Chondrocyte (in vitro differentiated cells): ENCODE measurements around the gene ERFL. TPM values are rescaled to one million over a fixed set of nuclear protein-coding genes. Genes with fewer than 3 reads are reported as not detected.
A peak's percentile ranks its signal among the peaks of the same experiment; 100 is the strongest.

ENCODE experiments used
- DNase-seq: peaks from one replicate; pipeline ENCODE4 v3.0.0; 2021; ENCODE audit warnings: mixed read lengths, low spot score
- H3K27ac Mint-ChIP-seq: one replicate; pipeline ENCODE4 v1.8.0; 2021; ENCODE audit warnings: mild to moderate bottlenecking, moderate library complexity, mixed read lengths; ENCODE audit not compliant: unreplicated experiment
- H3K27me3 Mint-ChIP-seq: 2 replicates; pipeline ENCODE4 v1.8.0; 2021; ENCODE audit warnings: low read depth, mixed read lengths
- H3K36me3 Mint-ChIP-seq: 2 replicates; pipeline ENCODE4 v1.8.0; 2021; ENCODE audit warnings: low read depth, mixed read lengths
- H3K4me1 Mint-ChIP-seq: 2 replicates; pipeline ENCODE4 v1.8.0; 2021; ENCODE audit warnings: low read depth, mild to moderate bottlenecking, mixed read lengths
- H3K4me3 Mint-ChIP-seq: one replicate; pipeline ENCODE4 v1.8.0; 2021; ENCODE audit warnings: mild to moderate bottlenecking, moderate library complexity, mixed read lengths; ENCODE audit not compliant: unreplicated experiment
- H3K9me3 Mint-ChIP-seq: 2 replicates; pipeline ENCODE4 v1.8.0; 2021; ENCODE audit warnings: low read depth, mixed read lengths
- CTCF ChIP-seq: fragments of 200-600 bp; sonication (generic); IDR thresholded peaks from 2 replicates; pipeline ENCODE4 v1.5.0; 2021; ENCODE audit warnings: antibody characterized with exemption, mild to moderate bottlenecking, moderate library complexity
- total RNA-seq: library from RNA; stranded (reverse); gene quantifications from 3 replicates; pipeline ENCODE4 v1.2.1, GENCODE V29; 2021

ERFL gene
- total RNA-seq, 1 donor from 2014 or later: 0.35 TPM

- Mint-ChIP-seq H3K27me3 (no peaks in the 10 kb centered on the region), H3K4me1 (peaks cover 33% of the 10 kb centered on the region), H3K4me3 (no peak overlapping the region), H3K36me3 (peaks cover 6% of the 10 kb centered on the region), H3K27ac (peak overlapping the region; percentile 75), H3K9me3 (no peaks in the 10 kb centered on the region)
- DNase-seq: no peak
- no peak for TF ChIP-seq CTCF
These were observed 41.2 kb downstream of the ERFL start for GRCh38 chr19:41886761-41887710.

GRCh38 chr19:41883821-41884733 lies 44.2 kb downstream of the ERFL start:
- Mint-ChIP-seq H3K36me3 (peaks cover 4% of the 10 kb centered on the region), H3K27me3 (no peaks in the 10 kb centered on the region), H3K9me3 (no peaks in the 10 kb centered on the region), H3K4me3 (peak overlapping the region; percentile 95), H3K27ac (peak overlapping the region; percentile 94), H3K4me1 (peaks cover 33% of the 10 kb centered on the region)
- peak; percentile 44 for TF ChIP-seq CTCF
- peak; percentile 98 for DNase-seq

GRCh38 chr19:41883463-41883820 lies 44.8 kb downstream of the ERFL start:
- Mint-ChIP-seq H3K4me3 (peak overlapping the region; percentile 95), H3K4me1 (peaks cover 33% of the 10 kb centered on the region), H3K27me3 (no peaks in the 10 kb centered on the region), H3K27ac (peak overlapping the region; percentile 94), H3K9me3 (no peaks in the 10 kb centered on the region), H3K36me3 (peaks cover 3% of the 10 kb centered on the region)
- DNase-seq: no peak
- TF ChIP-seq CTCF: no peak

GRCh38 chr19:41882568-41883462 lies 45.4 kb downstream of the ERFL start, which contains the start of gene ARHGEF1:
Gene ARHGEF1 (plus strand): TSS chr19:41883184. CDS start chr19:41888083, 4,899 bp downstream.
- DNase-seq: no peak
- Mint-ChIP-seq H3K9me3 (no peaks in the 10 kb centered on the region), H3K4me1 (peaks cover 33% of the 10 kb centered on the region), H3K4me3 (peak within 1 kb of the TSS; percentile 95), H3K36me3 (no peaks in the 10 kb centered on the region), H3K27ac (peak within 1 kb of the TSS; percentile 94), H3K27me3 (no peaks in the 10 kb centered on the region)
- no peak for TF ChIP-seq CTCF
